Activated CD4-positive, CD25-positive, alpha-beta regulatory T cell treated with anti-CD3 and anti-CD28 coated beads, Interleukin-2, amount 50 U/mL, for 24 hours (primary cell): Measurements from ENCODE around the gene OTOS.
A peak's percentile ranks its signal among the peaks of the same experiment; 100 is the strongest.

Source experiments
- ATAC-seq, 2 donors: fragments of 150-1000 bp; cut with Tn5 transposase; one replicate each; pipeline ENCODE4 v1.10.0; 2021; ENCODE audit warnings: mild to moderate bottlenecking in 1 of 2, moderate library complexity in 1 of 2

Gene OTOS

DNA sequence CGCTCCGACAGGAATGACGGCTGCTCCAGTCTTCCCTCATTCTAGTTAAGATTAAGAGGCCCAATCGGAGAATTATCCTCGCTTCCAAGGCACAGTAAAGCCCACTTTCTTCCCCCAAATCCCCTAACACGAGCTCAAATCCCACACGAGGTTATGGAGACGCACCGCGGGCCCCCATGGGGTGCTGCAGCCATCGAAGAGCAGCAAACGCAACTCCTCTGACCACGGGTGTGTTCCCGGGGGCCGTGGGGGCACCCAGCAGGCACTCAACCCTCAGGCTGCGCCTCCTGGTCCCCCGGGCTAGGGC lies 4.8 kb downstream of the OTOS start:
- peak; percentile 6 to 7 for ATAC-seq

DNA sequence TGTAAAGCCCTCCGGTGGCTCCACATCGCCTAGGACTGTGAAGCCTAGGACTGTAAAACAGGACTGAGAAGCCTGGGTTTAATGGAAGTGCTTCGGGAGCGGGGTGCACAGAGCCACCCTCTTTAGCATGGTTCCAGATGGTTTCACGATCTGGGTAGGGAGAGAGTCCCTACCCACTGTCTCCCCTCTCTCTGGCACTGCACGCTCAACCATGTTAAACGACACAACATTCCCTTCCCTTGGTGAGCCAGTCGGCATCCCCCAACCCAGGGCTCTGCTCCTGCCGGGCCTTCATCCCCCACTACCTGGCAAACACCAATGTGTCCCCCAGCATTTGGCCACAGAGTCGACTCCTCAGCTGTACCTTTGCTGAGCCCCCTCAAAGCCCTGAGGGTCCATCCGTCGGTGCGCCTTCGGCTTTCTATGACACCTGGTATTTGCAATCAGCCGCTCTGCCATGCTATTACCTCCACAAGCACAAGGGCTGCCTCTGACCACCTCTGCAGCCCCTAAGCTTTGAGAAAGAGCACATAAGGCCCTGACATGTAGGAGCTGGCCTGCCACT lies 5.4 kb downstream of the OTOS start:
- no peak for ATAC-seq

DNA sequence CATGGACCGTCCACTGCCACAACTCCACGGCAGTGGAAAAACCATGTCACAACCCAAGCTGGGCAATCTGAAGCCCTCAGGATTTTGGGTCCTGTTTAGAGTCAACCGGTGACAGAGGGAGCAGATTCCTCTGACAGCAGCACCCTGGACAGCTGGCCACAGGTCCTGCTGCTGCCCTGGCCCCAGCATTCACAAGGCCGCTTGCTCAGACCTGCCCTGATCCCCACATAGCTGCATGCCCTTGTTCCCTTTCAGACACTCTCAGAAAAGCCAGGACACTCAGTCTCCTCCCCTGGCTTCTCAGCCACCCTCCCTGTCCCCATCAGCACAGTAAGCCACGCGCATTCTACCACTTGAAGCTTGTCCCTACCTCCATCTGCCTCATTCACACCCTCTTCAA lies 6.0 kb downstream of the OTOS start:
- no peak for ATAC-seq

GRCh38 chr2:240133401-240133800 lies 7.1 kb downstream of the OTOS start:
- no peak for ATAC-seq

DNA sequence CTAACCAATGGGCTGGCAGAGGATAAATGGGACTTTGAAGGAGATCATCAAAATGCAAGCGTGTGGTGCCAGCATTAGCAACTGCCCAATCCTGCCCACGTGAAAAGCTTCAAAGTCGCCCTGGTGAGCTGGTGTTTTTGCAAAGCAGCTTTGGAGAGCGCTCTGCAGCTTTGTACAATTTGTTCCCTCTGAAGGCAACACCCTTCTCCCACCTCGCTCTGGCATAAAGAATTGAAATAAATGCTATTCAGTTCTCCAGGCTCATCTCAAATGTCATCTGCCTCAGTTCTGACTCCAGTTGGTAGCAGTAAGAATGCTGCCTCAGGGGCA lies 7.8 kb downstream of the OTOS start:
- no peak for ATAC-seq

GRCh38 chr2:240131941-240132650 lies 8.4 kb downstream of the OTOS start:
- no peak for ATAC-seq

DNA sequence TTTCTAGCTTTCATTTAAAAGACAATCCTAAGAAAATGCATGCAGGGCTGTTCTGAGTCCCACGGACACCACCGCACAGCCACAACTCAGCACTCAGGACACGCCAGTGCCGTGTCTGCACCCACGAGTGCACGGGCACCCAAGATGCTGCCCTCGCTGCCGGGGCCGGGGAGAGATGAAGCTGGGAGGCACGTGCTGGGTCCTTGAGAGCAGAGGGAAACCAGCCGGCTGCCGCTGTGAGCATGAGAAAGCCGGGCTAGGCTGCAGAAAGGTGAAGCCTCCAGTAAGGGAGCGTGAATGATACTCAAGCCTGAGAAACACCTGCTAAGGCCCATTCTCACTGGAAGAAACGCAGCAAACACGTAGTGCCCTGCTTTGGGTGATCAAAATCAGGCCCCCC lies 9.2 kb downstream of the OTOS start:
- ATAC-seq: no peak

GRCh38 chr2:240130393-240131195 lies 9.9 kb downstream of the OTOS start:
- ATAC-seq: no peak

- ATAC-seq: no peak
Observed at GRCh38 chr2:240129731-240130392, 10.6 kb downstream of the OTOS start.

- no peak for ATAC-seq
Observed at GRCh38 chr2:240129311-240129710, 11.1 kb downstream of the OTOS start.

- no peak for ATAC-seq
Observed at GRCh38 chr2:240128608-240129145, 11.8 kb downstream of the OTOS start.

GRCh38 chr2:240127911-240128607 lies 12.4 kb downstream of the OTOS start:
- no peak for ATAC-seq

DNA sequence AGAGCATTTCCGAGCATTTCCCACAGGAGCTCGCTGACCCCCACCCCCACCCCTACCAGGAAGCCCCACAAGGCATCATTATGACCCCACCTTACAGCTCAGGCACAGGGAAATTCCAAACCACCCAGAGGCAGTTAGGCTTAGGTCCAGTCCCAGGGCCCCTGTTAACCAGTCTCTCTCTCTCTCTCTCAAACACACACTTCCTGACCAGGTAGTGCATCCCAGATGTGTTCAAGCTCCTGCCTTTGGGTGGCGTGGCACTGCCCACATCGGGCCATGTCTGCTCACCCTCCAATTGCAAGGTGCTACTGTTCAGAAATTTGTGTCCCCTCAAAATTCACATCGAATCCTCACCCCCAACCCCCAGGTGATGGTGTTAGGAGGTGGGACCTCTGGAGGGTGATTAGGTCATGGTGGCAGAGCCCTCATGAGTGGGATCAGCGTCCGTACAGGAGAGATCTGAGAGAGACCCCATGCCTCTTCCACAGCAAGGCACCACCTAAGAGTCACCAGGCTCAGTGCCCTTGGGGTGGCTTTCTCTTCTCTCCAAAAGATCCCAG lies 13.2 kb downstream of the OTOS start:
- no peak for ATAC-seq

GRCh38 chr2:240126731-240127130 lies 13.7 kb downstream of the OTOS start:
- no peak for ATAC-seq

DNA sequence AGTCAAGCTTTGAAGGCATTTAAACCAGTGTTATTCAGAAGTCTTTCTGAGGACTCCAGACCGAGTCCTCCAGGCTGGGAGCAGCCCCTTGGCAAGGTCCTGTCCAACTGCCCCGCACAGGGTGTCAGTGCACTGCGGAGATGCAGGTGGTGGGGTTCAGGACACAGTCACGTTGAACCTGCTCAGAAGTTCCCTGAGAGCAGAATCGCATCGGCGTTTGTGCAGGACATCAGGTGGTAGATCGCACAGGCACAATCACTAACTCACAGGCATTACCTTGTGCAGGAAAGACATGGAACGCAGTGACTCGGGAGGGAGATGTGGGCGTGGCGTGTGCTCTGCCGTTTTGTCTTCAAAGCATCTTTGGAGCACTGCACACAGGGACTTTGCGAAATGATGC lies 14.7 kb downstream of the OTOS start:
- ATAC-seq: no peak

GRCh38 chr2:240124651-240125030 lies 15.8 kb downstream of the OTOS start:
- no peak for ATAC-seq

GRCh38 chr2:240123821-240124650 lies 16.4 kb downstream of the OTOS start:
- ATAC-seq: no peak

- ATAC-seq: no peak
Observed at GRCh38 chr2:240121675-240122074, 18.8 kb downstream of the OTOS start.

GRCh38 chr2:240121190-240121589 lies 19.3 kb downstream of the OTOS start:
- peak; percentile 64 to 81 for ATAC-seq

- ATAC-seq: no peak
Observed at GRCh38 chr2:240114233-240114632, 26.2 kb downstream of the OTOS start.

GRCh38 chr2:240112914-240113690 lies 27.4 kb downstream of the OTOS start:
- no peak for ATAC-seq
